Tibial artery (tissue), 4 donors: ENCODE data around the gene MYH14.

Source experiments
- DNase-seq, 2 donors: peaks; one replicate each; pipeline ENCODE4 v3.0.0-alpha.2; 2019
- H3K27ac ChIP-seq, 2 donors: fragments of 200-600 bp; sonication (generic) in 1 of 2; 1 replicate in 1 of 2; 2 replicates in 1 of 2; pipeline ENCODE4 v1.5.1; 2018 to 2019; ENCODE audit warnings: mild to moderate bottlenecking in 1 of 2
- H3K27me3 ChIP-seq, 2 donors: fragments of 200-600 bp; sonication (generic) in 1 of 2; one replicate each; pipeline versions ENCODE4 v1.5.1 to v1.6.0; 2016 to 2019
- H3K36me3 ChIP-seq, 3 donors: fragments of 200-600 bp; sonication (generic) in 2 of 3; one replicate each; pipeline ENCODE4 v1.5.1; 2016 to 2019; ENCODE audit warnings: mild to moderate bottlenecking in 2 of 3
- H3K4me1 ChIP-seq, 4 donors: fragments of 200-600 bp; sonication (generic) in 2 of 4; 1 replicate in 3 of 4; 2 replicates in 1 of 4; pipeline ENCODE4 v1.5.1; 2016 to 2019
- H3K4me3 ChIP-seq, 2 donors: fragments of 200-600 bp; sonication (generic) in 1 of 2; 1 replicate in 1 of 2; 2 replicates in 1 of 2; pipeline ENCODE4 v1.5.1; 2018 to 2019; ENCODE audit warnings: mild to moderate bottlenecking in 2 of 2
- H3K9me3 ChIP-seq, 3 donors: fragments of 200-600 bp; sonication (generic) in 1 of 3; one replicate each; pipeline ENCODE4 v1.5.1; 2016 to 2019
- CTCF ChIP-seq, 2 experiments: fragments of 200-600 bp in 1 of 2; fragments of 450-650 bp in 1 of 2; IDR thresholded peaks; one replicate each; pipeline ENCODE4 v1.5.1; 2017 to 2019; ENCODE audit warnings: antibody characterized with exemption in 2 of 2, mild to moderate bottlenecking in 1 of 2, moderate library complexity in 1 of 2
- intact Hi-C: fragments of 100-400 bp; cut with DNase I; formaldehyde crosslinking; loops from one replicate; pipeline ENCODE4 v1.15.0; 2023; ENCODE audit warnings: low total_unique reads

Gene MYH14

GRCh38 chr19:50290011-50290410 is 86.6 kb downstream of the MYH14 start:
- intact Hi-C loops, result no loop called here
- Histone ChIP-seq H3K4me1 (no peaks in the 10 kb centered on the region), H3K9me3 (peaks cover 0 to 35% (median 14%) of the 10 kb centered on the region in 3 donors), H3K27ac (no peak overlapping the region), H3K36me3 (peaks cover 0 to 65% (median 0%) of the 10 kb centered on the region in 3 donors), H3K27me3 (peaks cover 0 to 12% of the 10 kb centered on the region in 2 donors), H3K4me3 (no peak overlapping the region)
- no peak for DNase-seq
- TF ChIP-seq CTCF (IDR thresholded peaks at IDR 0.05), result no peak

GRCh38 chr19:50290775-50291174 is 87.4 kb downstream of the MYH14 start:
- Histone ChIP-seq H3K9me3 (peaks cover 0 to 35% (median 14%) of the 10 kb centered on the region in 3 donors), H3K27ac (no peak overlapping the region), H3K4me1 (no peaks in the 10 kb centered on the region), H3K27me3 (peaks cover 0 to 12% of the 10 kb centered on the region in 2 donors), H3K4me3 (no peak overlapping the region), H3K36me3 (peaks cover 0 to 61% (median 0%) of the 10 kb centered on the region in 3 donors)
- DNase-seq, result no peak
- TF ChIP-seq CTCF (IDR thresholded peaks at IDR 0.05), result no peak
- intact Hi-C loops, result no loop called here

GRCh38 chr19:50292216-50292827 is 88.9 kb downstream of the MYH14 start:
- intact Hi-C loops, result no loop called here
- TF ChIP-seq CTCF (IDR thresholded peaks at IDR 0.05), result no peak
- Histone ChIP-seq H3K4me3 (no peak overlapping the region), H3K9me3 (peaks cover 0 to 24% (median 7%) of the 10 kb centered on the region in 3 donors), H3K27ac (no peak overlapping the region), H3K4me1 (no peaks in the 10 kb centered on the region), H3K36me3 (peaks cover 0 to 49% (median 0%) of the 10 kb centered on the region in 3 donors), H3K27me3 (peaks cover 0 to 12% of the 10 kb centered on the region in 2 donors)
- no peak for DNase-seq

GRCh38 chr19:50293263-50294004 is 90.0 kb downstream of the MYH14 start:
- Histone ChIP-seq H3K36me3 (peaks cover 0 to 39% (median 0%) of the 10 kb centered on the region in 3 donors), H3K9me3 (peaks cover 0 to 13% (median 7%) of the 10 kb centered on the region in 3 donors), H3K27ac (no peak overlapping the region), H3K27me3 (peaks cover 0 to 12% of the 10 kb centered on the region in 2 donors), H3K4me3 (no peak overlapping the region), H3K4me1 (no peaks in the 10 kb centered on the region)
- no peak for TF ChIP-seq CTCF (IDR thresholded peaks at IDR 0.05)
- intact Hi-C loops, result no loop called here
- no peak for DNase-seq

- H3K36me3 ChIP-seq, result no peaks in the 10 kb centered on the region
- no peak overlapping the region for H3K4me3 ChIP-seq
- H3K27ac ChIP-seq, result no peak overlapping the region
- no peak for DNase-seq
- no peaks in the 10 kb centered on the region for H3K4me1 ChIP-seq
- intact Hi-C loops, result no loop called here
- peaks cover 0 to 7% (median 5%) of the 10 kb centered on the region in 3 donors for H3K9me3 ChIP-seq
- H3K27me3 ChIP-seq, result no peaks in the 10 kb centered on the region
- TF ChIP-seq CTCF (IDR thresholded peaks at IDR 0.05), result no peak
Measured at GRCh38 chr19:50300051-50300450, 96.6 kb downstream of the MYH14 start.
